ENCODE data around the gene OPA3.

GRCh38 chr19:45539459-45539858 lies 45.1 kb downstream of the OPA3 start:
- no peak for TF ChIP-seq POLR2A (IDR thresholded peaks at IDR 0.05)
- TF ChIP-seq CTCF (IDR thresholded peaks at IDR 0.05 in 8 of 11, conservative IDR thresholded peaks at IDR 0.05 in 3 of 11) = no peak

Measured in spleen (tissue), 7 donors.